HEK293T (cell line): ENCODE results near the gene AKR1C4.
"Not testable (repeated sequence)": the region's sequence is repeated elsewhere in the genome, so short reads cannot be mapped to it uniquely, and the experiment has no call there.

Experiments
- CTCF ChIA-PET: fragments of 350-600 bp; formaldehyde crosslinking; extraction: SDS; loops from one replicate; lab custom pipeline; 2021; ENCODE audit warnings: antibody characterized with exemption, inconsistent platforms; lab: Yijun Ruan, JAX
- POLR2A ChIA-PET: fragments of 350-600 bp; formaldehyde crosslinking; extraction: SDS; loops from one replicate; lab custom pipeline; 2020; ENCODE audit warnings: antibody characterized with exemption, inconsistent platforms; lab: Yijun Ruan, JAX
- DNase-seq: peaks from one replicate; pipeline ENCODE4 v3.0.0; 2012; ENCODE audit warnings: mixed read lengths; ENCODE audit errors: extremely low spot score
- ARNT ChIP-seq: fragments of 450-650 bp; IDR thresholded peaks from 2 replicates; pipeline ENCODE4 v1.6.1; 2017; ENCODE audit warnings: mild to moderate bottlenecking
- BHLHE40 ChIP-seq: fragments of 450-650 bp; IDR thresholded peaks from 2 replicates; pipeline ENCODE4 v1.6.1; 2016; ENCODE audit warnings: mild to moderate bottlenecking, moderate library complexity, borderline replicate concordance
- CTBP1 ChIP-seq: fragments of 450-650 bp; IDR thresholded peaks from 2 replicates; pipeline ENCODE4 v1.6.1; 2016; ENCODE audit warnings: borderline replicate concordance
- ELF4 ChIP-seq: fragments of 450-650 bp; IDR thresholded peaks from 2 replicates; pipeline ENCODE4 v1.6.1; 2017; ENCODE audit warnings: antibody characterized with exemption
- FOXA1 ChIP-seq: fragments of 450-650 bp; IDR thresholded peaks from 2 replicates; pipeline ENCODE4 v1.6.1; 2016; ENCODE audit warnings: mild to moderate bottlenecking
- FOXK2 ChIP-seq: fragments of 450-650 bp; IDR thresholded peaks from 2 replicates; pipeline ENCODE4 v1.6.1; 2016; ENCODE audit warnings: mild to moderate bottlenecking
- FOXM1 ChIP-seq: fragments of 450-650 bp; IDR thresholded peaks from 2 replicates; pipeline ENCODE4 v1.6.1; 2017; ENCODE audit warnings: mild to moderate bottlenecking, borderline replicate concordance
- HDGF ChIP-seq: fragments of 450-650 bp; IDR thresholded peaks from 2 replicates; pipeline ENCODE4 v1.6.1; 2017; ENCODE audit warnings: antibody characterized with exemption, borderline replicate concordance
- L3MBTL2 ChIP-seq: fragments of 450-650 bp; conservative IDR thresholded peaks from 2 replicates; pipeline ENCODE4 v1.6.1; 2016; ENCODE audit warnings: mild to moderate bottlenecking
- LEF1 ChIP-seq: fragments of 450-650 bp; IDR thresholded peaks from 2 replicates; pipeline ENCODE4 v1.6.1; 2017; ENCODE audit warnings: mild to moderate bottlenecking, borderline replicate concordance
- NFRKB ChIP-seq: fragments of 450-650 bp; IDR thresholded peaks from 2 replicates; pipeline ENCODE4 v1.6.1; 2016; ENCODE audit warnings: mild to moderate bottlenecking, moderate library complexity
- SP1 ChIP-seq: fragments of 450-650 bp; IDR thresholded peaks from 2 replicates; pipeline ENCODE4 v1.6.1; 2017
- SUZ12 ChIP-seq: fragments of 450-650 bp; IDR thresholded peaks from 2 replicates; pipeline ENCODE4 v1.6.1; 2016; ENCODE audit warnings: mild to moderate bottlenecking
- TARDBP ChIP-seq: fragments of 450-650 bp; IDR thresholded peaks from 2 replicates; pipeline ENCODE4 v1.6.1; 2016
- ZNF384 ChIP-seq: fragments of 450-650 bp; IDR thresholded peaks from 2 replicates; pipeline ENCODE4 v1.6.1; 2016
- TF ChIP-seq, protein P1 (sequence below): fragments of 450-650 bp; IDR thresholded peaks from 2 replicates; pipeline ENCODE4 v1.6.1; 2016

The AKR1C4 gene

DNA sequence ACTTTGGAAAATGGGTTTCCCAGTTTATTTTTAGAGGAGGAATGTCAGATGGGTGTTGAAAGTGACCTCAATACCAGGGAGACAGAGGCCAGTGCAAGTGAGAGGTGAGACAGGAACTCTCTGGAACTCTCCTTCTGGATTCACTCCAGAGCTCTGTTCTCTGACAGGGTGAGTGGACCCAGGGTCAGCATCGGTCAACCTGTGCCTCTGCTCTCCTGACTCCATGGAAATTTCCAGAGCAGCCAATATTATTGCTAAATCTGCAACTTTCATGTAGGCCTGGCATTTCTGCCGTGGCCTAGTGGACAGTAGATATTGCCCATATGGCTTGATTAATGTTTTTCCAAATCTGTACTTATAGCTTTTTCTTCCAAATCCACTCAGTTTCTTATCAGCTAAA is 20.2 kb downstream of the AKR1C4 start:
- no peak for TF ChIP-seq BHLHE40
- no peak for TF ChIP-seq SUZ12
- no peak for TF ChIP-seq LEF1
- TF ChIP-seq TARDBP: no peak
- TF ChIP-seq SP1: no peak
- no peak for TF ChIP-seq ELF4
- no peak for TF ChIP-seq CTBP1
- TF ChIP-seq ARNT: no peak
- TF ChIP-seq, protein P1, sequence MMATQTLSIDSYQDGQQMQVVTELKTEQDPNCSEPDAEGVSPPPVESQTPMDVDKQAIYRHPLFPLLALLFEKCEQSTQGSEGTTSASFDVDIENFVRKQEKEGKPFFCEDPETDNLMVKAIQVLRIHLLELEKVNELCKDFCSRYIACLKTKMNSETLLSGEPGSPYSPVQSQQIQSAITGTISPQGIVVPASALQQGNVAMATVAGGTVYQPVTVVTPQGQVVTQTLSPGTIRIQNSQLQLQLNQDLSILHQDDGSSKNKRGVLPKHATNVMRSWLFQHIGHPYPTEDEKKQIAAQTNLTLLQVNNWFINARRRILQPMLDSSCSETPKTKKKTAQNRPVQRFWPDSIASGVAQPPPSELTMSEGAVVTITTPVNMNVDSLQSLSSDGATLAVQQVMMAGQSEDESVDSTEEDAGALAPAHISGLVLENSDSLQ: no peak
- no peak for TF ChIP-seq NFRKB
- no peak for TF ChIP-seq FOXA1
- TF ChIP-seq L3MBTL2: no peak
- no peak for TF ChIP-seq HDGF
- TF ChIP-seq FOXM1: no peak
- no peak for TF ChIP-seq FOXK2
- TF ChIP-seq ZNF384: no peak
- ChIA-PET CTCF (no interaction called here), POLR2A (no interaction called here)
- no peak for DNase-seq

DNA sequence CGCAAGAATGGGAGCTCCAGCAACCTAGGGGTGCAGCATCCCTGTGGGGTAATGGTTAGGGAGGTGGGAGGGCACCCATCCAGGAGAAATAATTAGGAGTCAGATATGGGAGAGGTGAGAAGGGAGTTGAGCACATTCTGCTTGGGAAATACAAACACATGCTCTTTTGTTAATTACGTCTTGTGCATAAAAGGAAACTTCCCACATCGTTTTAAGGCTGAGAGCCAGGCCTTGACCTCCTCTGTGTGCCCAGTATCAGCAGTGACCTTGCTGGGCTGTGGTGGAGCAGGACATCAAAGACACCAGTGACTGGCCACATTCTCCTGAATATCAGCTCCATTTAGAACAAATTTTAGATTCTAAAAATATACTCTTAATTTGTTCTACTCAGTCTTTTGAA is 22.6 kb downstream of the AKR1C4 start:
- no peak for TF ChIP-seq FOXK2
- no peak for TF ChIP-seq HDGF
- no peak for TF ChIP-seq SUZ12
- TF ChIP-seq FOXM1: no peak
- no peak for TF ChIP-seq ZNF384
- no peak for TF ChIP-seq NFRKB
- TF ChIP-seq, protein P1: no peak
- TF ChIP-seq CTBP1: no peak
- no peak for TF ChIP-seq LEF1
- TF ChIP-seq L3MBTL2: no peak
- TF ChIP-seq TARDBP: no peak
- no peak for TF ChIP-seq ELF4
- no peak for TF ChIP-seq BHLHE40
- no peak for TF ChIP-seq SP1
- no peak for TF ChIP-seq ARNT
- DNase-seq: no peak
- ChIA-PET CTCF (no interaction called here), POLR2A (no interaction called here)

DNA sequence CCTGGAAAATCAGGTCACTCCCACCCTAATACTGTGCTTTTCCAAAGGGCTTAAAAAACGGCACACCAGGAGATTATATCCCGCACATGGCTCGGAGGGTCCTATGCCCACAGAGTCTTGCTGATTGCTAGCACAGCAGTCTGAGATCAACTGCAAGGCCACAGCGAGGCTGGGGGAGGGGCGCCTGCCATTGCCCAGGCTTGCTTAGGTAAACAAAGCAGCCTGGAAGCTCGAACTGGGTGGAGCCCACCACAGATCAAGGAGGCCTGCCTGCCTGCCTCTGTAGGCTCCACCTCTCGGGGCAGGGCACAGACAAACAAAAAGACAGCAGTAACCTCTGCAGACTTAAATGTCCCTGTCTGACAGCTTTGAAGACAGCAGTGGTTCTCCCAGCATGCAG is 26.3 kb downstream of the AKR1C4 start:
- CTCF ChIA-PET, DNase-seq, POLR2A ChIA-PET: not testable (repeated sequence)

DNA sequence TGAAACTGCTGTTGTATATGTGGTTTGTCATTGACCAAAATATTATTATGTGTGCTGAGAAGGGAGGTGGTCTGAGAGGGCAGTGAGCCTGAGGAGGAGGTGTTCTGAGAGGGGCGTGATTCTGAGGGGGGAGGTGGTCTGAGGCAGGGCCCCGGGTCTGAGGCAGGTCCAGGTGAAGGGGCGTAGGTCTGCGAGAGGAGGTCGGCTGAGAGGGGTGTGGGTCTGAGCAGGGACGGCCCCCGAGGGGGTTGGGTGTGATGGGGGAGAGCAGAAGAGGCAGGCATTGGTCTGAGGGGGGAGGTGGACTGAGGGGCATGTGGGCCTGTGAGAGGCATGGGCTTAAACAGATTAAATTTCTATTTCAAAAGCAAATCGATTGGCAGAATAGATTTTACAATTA is 32.4 kb downstream of the AKR1C4 start:
- ChIA-PET POLR2A (no interaction called here), CTCF (no interaction called here)
- TF ChIP-seq BHLHE40 (no peak), SP1 (no peak), HDGF (no peak), ARNT (no peak), NFRKB (no peak), FOXM1 (no peak), ZNF384 (no peak), SUZ12 (no peak), CTBP1 (no peak)
- DNase-seq: no peak

DNA sequence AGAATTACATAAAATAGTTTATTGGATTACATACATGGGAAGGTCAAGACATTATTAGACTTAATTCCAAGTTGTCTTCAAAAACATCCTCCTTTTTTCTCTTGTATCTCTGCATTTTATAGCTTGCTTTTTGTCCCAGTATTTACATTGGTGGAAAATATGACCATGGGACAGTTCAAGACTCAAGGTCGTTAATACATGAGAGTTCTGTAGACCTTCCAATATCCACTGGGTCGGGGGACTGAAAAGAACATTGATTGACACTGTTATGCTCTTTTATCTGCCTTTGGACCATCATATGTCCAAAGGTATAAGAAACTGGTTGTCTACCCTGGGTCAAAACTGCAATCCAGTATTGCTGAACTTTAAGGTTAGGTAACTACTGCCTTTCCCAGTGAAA is 36.7 kb downstream of the AKR1C4 start:
- ChIA-PET CTCF (no interaction called here), POLR2A (no interaction called here)

DNA sequence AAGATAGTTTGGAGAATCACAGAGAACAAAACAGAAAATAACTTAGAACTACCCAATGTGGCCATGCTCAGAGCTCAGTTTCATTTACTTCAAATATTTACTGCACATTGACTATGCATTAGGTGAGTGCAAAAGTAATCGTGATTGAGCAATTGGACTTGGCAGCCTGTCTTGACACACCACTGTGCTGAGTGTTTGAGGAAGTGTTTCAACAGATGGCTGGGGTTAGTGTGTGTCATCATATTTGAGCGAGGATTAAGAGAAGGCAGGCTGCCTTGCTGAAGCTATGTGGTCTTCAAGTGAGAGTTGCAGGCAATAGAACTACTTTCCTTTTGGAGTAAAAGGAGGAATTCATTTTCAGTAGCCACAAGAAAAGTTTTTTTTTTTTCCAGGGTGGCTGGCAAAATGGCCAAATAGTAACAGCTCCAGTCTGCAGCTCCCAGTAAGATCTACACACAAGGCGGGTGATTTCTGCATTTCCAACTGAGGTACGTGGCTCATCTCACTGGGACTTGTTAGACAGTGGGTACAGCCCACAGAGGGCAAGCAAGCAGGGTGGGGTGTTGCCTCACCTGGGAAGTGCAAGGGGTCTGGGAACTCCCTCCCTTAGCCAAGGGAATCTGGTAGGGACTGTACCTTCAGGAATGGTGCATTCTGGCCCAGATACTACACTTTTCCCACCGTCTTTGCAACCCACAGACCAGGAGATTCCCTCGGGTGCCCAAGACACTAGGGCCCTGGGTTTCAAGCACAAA is 37.6 kb downstream of the AKR1C4 start:
- TF ChIP-seq NFRKB (no peak), SP1 (no peak), HDGF (no peak), ELF4 (no peak), FOXM1 (no peak), TARDBP (no peak), SUZ12 (no peak), L3MBTL2 (no peak), LEF1 (no peak), CTBP1 (no peak)
- ChIA-PET CTCF (no interaction called here), POLR2A (no interaction called here)
- DNase-seq: no peak

More for the DNA sequence above, 36.7 kb downstream of the AKR1C4 start:
- TF ChIP-seq BHLHE40: no peak
- no peak for TF ChIP-seq CTBP1
- no peak for TF ChIP-seq HDGF
- TF ChIP-seq FOXA1: no peak
- TF ChIP-seq, protein P1: no peak
- TF ChIP-seq ZNF384: no peak
- TF ChIP-seq LEF1: no peak
- TF ChIP-seq FOXM1: no peak
- TF ChIP-seq L3MBTL2: no peak
- no peak for TF ChIP-seq FOXK2
- TF ChIP-seq ELF4: no peak
- no peak for TF ChIP-seq NFRKB
- no peak for TF ChIP-seq TARDBP
- TF ChIP-seq SP1: no peak
- TF ChIP-seq SUZ12: no peak
- no peak for TF ChIP-seq ARNT
- no peak for DNase-seq

DNA sequence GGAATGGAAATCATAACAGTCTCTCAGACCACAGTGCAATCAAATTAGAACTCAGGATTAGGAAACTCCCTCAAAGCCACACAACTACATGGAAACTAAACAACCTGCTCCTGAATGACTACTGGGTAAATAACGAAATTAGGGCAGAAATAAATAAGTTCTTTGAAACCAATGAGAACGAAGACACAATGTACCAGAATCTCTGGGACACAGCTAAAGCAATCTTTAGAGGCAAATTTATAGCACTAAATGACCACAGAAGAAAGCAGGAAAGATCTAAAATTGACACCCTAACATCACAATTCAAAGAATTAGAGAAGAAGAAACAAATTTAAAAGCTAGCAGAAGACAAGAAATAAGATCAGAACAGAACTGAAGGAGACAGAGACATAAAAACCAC is 40.9 kb downstream of the AKR1C4 start:
- DNase-seq, POLR2A ChIA-PET, CTCF ChIA-PET: not testable (repeated sequence)
